Endothelial cell of umbilical vein (primary cell): ENCODE results near the gene EFNB3.

Experiments used
- EZH2 ChIP-seq: IDR thresholded peaks from 2 replicates; pipeline ENCODE4 v1.6.1; 2012; ENCODE audit warnings: borderline replicate concordance, low read depth, mild to moderate bottlenecking, moderate library complexity, low read length, inconsistent platforms; ENCODE audit not compliant: severe bottlenecking
- FOS ChIP-seq: IDR thresholded peaks from 2 replicates; pipeline ENCODE4 v1.6.1; 2011; ENCODE audit warnings: mild to moderate bottlenecking, low read length, moderate library complexity, borderline replicate concordance; ENCODE audit not compliant: insufficient read depth
- GATA2 ChIP-seq: IDR thresholded peaks from 2 replicates; pipeline ENCODE4 v1.7.0; 2011; ENCODE audit warnings: low read depth, mild to moderate bottlenecking, moderate library complexity, mixed read lengths, low read length; ENCODE audit not compliant: insufficient read length, insufficient read depth
- JUN ChIP-seq: IDR thresholded peaks from 2 replicates; pipeline ENCODE4 v1.6.1; 2011; ENCODE audit warnings: borderline replicate concordance, low read depth; ENCODE audit not compliant: insufficient read length, insufficient read depth
- MYC ChIP-seq: IDR thresholded peaks from one replicate; pipeline ENCODE4 v1.6.1; 2011; ENCODE audit warnings: mild to moderate bottlenecking, low read depth, low read length
- POLR2A ChIP-seq: IDR thresholded peaks from 2 replicates; pipeline ENCODE4 v1.6.1; 2012; ENCODE audit warnings: low read depth, mild to moderate bottlenecking, control low read depth, low read length
- POLR2AphosphoS5 ChIP-seq: IDR thresholded peaks from 2 replicates; pipeline ENCODE4 v1.6.1; 2012; ENCODE audit warnings: low read depth, mild to moderate bottlenecking, control low read depth, low read length, moderate library complexity; ENCODE audit not compliant: insufficient read depth
- TF ChIP-seq, protein P1 (sequence below), 2 donors: IDR thresholded peaks; 1 replicate in 1 of 2; 2 replicates in 1 of 2; pipeline ENCODE4 v1.5.1; 2011; ENCODE audit warnings: low read length in 2 of 2, mild to moderate bottlenecking in 2 of 2, moderate library complexity in 2 of 2, control low read depth in 1 of 2, inconsistent platforms in 1 of 2, low read depth in 1 of 2; ENCODE audit not compliant: insufficient read depth in 1 of 2; ENCODE audit errors: extremely low read depth in 1 of 2
- TF ChIP-seq, protein P2 (sequence below): IDR thresholded peaks from 2 replicates; pipeline ENCODE4 v1.6.1; 2011; ENCODE audit not compliant: insufficient read depth, insufficient read length

DNA sequence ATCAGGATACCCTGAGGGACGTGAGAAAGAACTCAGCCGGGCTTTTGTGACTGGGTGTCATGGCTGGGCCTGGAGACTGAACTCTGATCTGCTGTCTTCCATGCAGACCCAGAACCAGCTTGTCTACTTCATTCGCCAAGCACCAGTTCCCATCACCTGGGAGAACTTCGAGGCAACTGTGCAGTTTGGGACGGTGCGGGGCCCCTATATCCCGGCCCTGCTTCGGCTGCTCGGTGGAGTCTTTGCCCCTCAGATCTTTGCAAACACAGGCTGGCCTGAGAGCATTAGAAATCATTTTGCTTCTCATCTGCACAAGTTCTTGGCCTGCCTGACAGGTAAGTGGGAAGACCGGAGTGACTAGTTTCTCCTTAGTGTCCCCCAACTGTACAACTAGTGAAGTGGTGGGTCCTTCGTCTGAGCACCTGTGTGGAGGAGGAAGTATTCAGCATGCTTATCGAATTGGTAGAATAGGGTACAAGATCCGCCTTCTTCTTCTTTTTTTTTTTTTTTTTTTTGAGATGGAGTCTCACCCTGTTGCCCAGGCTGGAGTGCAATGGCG, 28.1 kb downstream of the EFNB3 start:
- TF ChIP-seq, protein P1, sequence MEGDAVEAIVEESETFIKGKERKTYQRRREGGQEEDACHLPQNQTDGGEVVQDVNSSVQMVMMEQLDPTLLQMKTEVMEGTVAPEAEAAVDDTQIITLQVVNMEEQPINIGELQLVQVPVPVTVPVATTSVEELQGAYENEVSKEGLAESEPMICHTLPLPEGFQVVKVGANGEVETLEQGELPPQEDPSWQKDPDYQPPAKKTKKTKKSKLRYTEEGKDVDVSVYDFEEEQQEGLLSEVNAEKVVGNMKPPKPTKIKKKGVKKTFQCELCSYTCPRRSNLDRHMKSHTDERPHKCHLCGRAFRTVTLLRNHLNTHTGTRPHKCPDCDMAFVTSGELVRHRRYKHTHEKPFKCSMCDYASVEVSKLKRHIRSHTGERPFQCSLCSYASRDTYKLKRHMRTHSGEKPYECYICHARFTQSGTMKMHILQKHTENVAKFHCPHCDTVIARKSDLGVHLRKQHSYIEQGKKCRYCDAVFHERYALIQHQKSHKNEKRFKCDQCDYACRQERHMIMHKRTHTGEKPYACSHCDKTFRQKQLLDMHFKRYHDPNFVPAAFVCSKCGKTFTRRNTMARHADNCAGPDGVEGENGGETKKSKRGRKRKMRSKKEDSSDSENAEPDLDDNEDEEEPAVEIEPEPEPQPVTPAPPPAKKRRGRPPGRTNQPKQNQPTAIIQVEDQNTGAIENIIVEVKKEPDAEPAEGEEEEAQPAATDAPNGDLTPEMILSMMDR (IDR thresholded peaks at IDR 0.05; ENCODE audit: extremely low read depth in 1 of 2, insufficient read depth in 1 of 2, low read depth in 1 of 2, low read length in 2 of 2) = no peak
- TF ChIP-seq POLR2A (no peak), EZH2 (no peak), POLR2AphosphoS5 (no peak), JUN (no peak), GATA2 (no peak), FOS (no peak), MYC (no peak)
- TF ChIP-seq, protein P2, sequence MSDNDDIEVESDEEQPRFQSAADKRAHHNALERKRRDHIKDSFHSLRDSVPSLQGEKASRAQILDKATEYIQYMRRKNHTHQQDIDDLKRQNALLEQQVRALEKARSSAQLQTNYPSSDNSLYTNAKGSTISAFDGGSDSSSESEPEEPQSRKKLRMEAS = no peak
